SKM-1 (cell line): ENCODE results near the gene BCAS3.
"Not testable (repeated sequence)": the region's sequence is repeated elsewhere in the genome, so short reads cannot be mapped to it uniquely, and the experiment has no call there.

Experiments used
- DNase-seq: peaks from one replicate; lab custom pipeline; 2025; ENCODE audit not compliant: unreplicated experiment; lab: John Stamatoyannopoulos, UW

Gene BCAS3

DNA sequence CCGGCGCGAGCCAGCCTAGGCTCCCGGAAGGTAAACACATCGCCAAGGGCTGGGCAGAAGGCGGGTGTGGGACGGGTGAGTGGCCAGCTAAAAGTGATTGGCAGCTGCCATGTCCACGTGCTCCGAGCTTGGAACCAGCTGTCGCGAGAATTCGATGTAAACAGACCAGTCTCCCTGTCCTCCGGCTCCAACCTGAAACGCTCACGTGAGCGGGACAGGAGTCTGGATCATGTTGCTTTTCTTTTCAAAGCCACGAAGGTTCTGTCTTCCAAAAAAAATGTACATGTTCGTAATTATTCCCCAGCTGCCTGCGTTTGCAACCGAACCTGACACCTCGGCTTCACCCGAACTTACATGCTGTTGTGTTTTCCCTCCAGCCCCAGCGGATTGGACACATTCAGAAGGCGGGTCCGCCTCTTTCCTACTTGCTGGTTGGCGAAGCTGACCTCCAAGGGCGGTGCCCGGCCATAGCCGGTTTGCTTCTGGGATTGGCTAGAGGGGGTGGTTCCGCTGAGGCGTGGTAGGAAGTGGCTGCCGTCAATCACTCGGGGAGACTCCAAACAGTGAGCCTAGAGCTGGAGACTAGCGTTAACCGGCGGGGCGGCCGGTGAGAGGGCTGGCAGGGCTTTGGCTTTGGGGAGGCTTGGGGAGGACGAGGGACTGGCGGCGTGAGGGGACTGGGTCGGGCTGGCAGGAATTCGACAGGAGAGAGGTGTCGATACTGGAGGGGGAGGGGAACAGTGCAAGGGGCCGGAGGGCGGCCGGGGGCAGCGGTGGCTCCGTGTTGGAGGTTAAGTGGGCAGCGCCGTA, at the start of gene BCAS3:
BCAS3 (plus strand) TSS at position 544 of the 810 bp plus-strand sequence.
- peak; percentile 95 for DNase-seq

DNA sequence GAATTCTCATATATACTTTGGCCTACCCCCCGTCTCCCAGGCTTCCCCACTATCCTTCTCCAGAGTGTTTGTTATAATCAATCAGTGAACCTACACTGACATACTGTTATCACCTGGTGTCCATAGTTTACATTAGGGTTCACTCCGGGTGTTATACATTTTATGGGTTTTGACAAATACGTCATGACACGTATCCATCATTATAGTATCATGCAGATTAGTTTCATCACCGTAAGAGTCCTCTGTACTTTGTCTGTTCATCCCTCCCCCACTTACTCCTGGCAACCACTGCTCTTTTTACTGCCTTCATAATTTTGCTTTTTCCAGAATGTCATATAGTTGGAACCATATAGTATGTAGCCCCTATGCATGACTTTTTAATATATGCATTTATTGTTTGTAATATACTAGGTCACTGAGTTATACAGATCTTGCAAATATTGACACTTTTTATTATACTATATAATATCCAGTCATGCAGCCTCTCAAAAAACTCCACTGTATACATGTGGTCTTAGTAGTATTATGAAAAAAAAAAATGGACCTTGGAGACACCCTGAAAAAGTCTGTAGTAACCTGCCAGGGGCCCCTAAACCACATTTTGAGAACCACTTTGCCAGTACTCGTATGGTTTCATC, 49.3 kb upstream of the BCAS3 start:
- DNase-seq, result no peak

GRCh38 chr17:60629120-60629519, 48.5 kb upstream of the BCAS3 start:
- DNase-seq, result no peak

DNA sequence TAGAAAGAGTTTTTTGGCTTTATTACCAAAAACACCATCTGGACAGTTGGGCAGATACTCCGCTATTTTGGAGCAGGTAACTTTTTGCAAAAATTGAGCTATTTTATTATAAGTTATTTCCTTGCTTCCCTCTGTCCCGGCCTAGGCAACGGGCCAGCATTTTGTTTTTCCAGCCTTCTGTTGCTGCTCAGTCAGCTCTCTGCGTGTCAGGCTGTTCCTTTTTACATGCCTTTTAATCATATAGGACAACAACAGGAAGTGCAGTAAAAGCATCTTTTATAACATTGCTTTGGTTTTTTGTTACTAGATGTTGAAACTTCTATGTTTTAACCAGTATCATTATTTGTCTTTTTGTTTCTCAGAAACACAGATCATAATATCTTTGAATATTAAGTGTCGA, 47.3 kb upstream of the BCAS3 start:
- no peak for DNase-seq

DNA sequence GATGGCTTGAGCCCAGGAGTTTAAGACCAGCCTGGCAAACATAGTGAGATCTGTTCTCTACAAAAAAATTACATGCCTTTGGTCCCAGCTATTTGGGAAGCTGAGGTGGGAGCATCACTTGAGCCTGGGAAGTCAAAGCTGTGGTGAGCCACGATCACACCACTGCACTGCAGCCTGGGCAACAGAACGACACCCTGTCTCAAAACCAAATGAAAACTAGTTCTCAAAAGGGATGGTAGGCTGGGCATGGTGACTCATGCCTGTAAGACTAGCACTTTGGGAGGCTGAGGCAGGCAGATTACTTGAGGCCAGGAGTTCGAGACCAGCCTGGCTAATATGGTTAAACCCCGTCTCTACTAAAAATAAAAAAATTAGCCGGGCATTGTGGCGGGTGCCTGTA, 46.5 kb upstream of the BCAS3 start:
- DNase-seq, result no peak

- no peak for DNase-seq
These were observed 40.0 kb upstream of the BCAS3 start for GRCh38 chr17:60637683-60638082.

- no peak for DNase-seq
These were observed 38.7 kb upstream of the BCAS3 start for GRCh38 chr17:60639019-60639330.

- DNase-seq, result no peak
These were observed 37.1 kb upstream of the BCAS3 start for GRCh38 chr17:60640503-60640902.

GRCh38 chr17:60641126-60641525, 36.5 kb upstream of the BCAS3 start:
- no peak for DNase-seq

- DNase-seq, result peak; percentile 19
These were observed 35.8 kb upstream of the BCAS3 start for GRCh38 chr17:60641810-60642220.

DNA sequence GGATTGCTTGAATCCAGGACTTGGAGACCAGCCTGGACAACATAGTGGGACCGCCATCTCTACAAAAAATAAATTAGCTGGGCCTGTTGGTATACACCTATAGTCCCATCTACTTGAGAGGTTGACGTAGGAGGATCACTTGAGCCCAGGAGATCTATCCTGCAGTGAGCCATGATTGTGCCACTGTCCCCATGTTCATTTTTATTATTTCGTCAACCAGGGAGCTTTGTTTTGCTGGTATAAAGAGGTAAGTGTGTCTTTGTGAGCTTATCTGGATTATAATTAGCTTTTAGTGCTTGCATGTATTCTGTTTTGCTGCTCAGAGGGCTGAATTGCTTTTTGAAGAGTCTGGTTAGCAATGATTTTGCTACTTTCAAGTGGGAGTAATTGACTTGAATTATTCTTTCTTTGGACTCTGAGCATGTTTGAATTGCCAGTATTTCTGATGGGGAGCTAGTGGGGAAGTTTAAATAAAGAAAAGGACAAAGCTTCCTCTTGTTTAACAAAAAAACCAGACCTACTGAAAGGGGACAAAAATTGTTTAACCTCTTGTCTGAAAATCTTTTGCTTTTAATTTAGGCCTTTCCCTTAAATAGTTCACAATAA, 31.6 kb upstream of the BCAS3 start:
- no peak for DNase-seq

DNA sequence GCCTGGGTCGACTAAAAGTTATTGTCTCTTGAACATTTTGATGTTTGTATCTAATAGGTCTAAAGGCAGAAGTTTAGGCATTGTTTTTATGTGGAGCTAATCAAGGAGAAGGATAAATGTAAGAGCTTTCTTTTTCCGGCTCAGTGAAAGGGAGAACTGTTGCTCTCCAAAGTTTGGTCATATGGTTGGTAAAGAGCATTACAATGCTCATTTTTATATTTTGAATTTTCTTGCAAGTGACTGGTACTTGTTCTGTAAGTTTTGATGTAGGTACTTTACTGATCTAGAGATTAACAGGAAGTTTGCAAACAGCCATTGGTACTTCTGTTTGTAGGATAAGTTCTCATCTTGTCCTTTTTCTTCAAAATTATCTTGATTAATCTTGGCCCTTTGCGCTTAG, 30.9 kb upstream of the BCAS3 start:
- DNase-seq, result no peak

DNA sequence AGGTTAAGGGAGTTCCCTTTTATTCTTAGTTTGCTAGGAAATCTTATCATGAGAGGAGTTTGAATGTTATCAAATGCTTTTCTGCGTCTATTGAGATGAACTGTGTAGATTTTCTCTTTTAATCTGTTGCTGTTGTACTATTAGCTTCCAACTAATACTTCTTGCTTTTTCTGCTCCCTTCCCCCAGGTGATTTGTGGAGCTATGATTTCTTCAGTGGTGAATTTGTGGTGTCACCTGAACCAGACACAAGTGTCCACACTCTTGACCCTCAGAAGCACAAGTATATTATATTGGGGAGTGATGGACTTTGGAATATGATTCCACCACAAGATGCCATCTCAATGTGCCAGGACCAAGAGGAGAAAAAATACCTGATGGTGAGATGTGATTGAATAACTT, 29.9 kb upstream of the BCAS3 start:
- DNase-seq, result no peak

GRCh38 chr17:60652454-60653247, 25.0 kb upstream of the BCAS3 start:
- DNase-seq, result no peak

GRCh38 chr17:60653569-60653968, 24.1 kb upstream of the BCAS3 start:
- DNase-seq, result no peak

DNA sequence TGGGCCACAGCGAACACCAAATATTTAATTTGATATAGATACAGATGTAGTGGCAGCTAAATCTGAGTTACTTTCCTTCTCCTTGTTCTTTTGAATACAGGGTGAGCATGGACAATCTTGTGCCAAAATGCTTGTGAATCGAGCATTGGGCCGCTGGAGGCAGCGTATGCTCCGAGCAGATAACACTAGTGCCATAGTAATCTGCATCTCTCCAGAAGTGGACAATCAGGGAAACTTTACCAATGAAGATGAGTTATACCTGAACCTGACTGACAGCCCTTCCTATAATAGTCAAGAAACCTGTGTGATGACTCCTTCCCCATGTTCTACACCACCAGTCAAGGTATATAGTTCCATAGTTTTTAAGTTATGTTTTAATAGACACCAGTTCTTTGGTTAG, 21.2 kb upstream of the BCAS3 start:
- DNase-seq, result no peak

DNA sequence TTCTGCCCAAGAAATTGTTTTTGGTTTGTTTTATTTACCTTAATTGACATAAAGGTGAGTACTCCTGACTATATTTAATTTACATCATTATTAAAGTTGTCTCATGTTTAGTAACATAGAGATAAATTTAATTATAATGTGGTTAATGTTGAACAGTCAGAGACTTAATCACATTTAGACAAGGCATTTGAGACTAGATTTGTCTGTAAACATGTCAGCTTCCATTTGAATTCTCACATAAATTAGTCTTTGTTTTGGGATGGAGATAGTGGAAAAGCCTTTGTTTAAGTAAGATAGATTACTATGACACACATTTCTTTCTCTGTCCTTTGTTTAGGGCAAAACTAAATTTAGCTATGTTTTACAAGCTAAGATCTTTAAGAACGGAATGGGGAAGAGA, 18.5 kb upstream of the BCAS3 start:
- no peak for DNase-seq

DNA sequence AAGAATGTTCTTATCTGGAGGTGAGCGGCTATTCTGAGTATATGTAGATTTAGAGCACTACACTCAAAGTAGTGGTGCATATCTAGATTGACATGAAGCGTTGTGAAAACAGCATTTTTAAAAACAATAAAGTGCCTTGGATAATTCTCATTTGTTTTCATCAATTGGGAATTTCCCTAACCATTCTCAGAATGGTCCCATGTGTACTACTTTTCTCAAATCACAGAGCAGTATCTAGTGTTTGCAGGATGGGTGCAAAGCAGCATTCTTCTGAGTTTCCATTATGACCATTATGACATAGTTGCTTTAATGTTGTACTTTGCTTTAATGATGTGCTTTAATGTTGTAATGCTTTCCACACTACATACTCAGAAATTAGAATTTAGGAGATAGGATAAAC, 16.2 kb upstream of the BCAS3 start:
- DNase-seq, result no peak

GRCh38 chr17:60664022-60664421, 13.6 kb upstream of the BCAS3 start:
- DNase-seq, result no peak

DNA sequence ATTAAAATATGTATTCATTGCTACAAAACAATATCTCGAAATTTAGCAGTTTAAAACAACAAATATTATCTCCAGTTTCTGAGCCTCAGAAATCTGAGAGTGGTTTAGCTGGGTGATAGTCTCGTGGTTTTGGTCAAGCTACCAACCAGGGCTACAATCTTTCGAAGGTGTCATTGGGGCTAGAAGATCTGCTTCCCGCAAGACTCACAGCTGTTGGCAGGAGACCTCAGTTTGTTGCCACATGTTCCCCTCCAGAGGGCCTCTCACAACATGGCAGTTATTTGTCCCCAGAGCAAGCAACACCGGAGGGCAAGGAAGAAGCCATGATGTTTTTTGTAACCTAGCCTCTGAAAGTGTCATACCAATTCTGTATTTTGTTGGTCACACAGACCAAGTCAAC, 12.0 kb upstream of the BCAS3 start:
- DNase-seq, result no peak

GRCh38 chr17:60668741-60669140, 8.9 kb upstream of the BCAS3 start:
- DNase-seq, result not testable (repeated sequence)

GRCh38 chr17:60671482-60671881, 6.2 kb upstream of the BCAS3 start:
- DNase-seq, result no peak
